K562 (cell line): ENCODE measurements around the gene NABP2. TPM values are rescaled to one million over a fixed set of nuclear protein-coding genes. Genes with fewer than 3 reads are reported as not detected.

ENCODE experiments used
- COPS2 ChIP-seq: fragments of 450-650 bp; conservative IDR thresholded peaks from 2 replicates; pipeline ENCODE4 v1.6.1; 2016; ENCODE audit warnings: mild to moderate bottlenecking, moderate library complexity
- CREB5 ChIP-seq: fragments of 250-450 bp; sonication (Bioruptor Pico); IDR thresholded peaks from 2 replicates; pipeline ENCODE4 v1.5.0; 2020; ENCODE audit warnings: mild to moderate bottlenecking
- DDX20 ChIP-seq: fragments of 450-650 bp; IDR thresholded peaks from 2 replicates; pipeline ENCODE4 v1.6.1; 2016; ENCODE audit warnings: missing genetic modification characterization, low read depth, mild to moderate bottlenecking, missing compliant biosample characterization, moderate library complexity
- ELF1 ChIP-seq: fragments of 200-800 bp; sonication (Bioruptor generic); IDR thresholded peaks from 2 replicates; pipeline ENCODE4 v1.6.1; 2016; ENCODE audit warnings: missing genetic modification characterization, missing compliant biosample characterization
- FOXO4 ChIP-seq: fragments of 450-650 bp; formaldehyde crosslinking; IDR thresholded peaks from 2 replicates; pipeline ENCODE4 v1.4.0; 2020; ENCODE audit warnings: mild to moderate bottlenecking, moderate library complexity
- HNRNPH1 ChIP-seq: fragments of 200-400 bp; formaldehyde crosslinking; optimal IDR thresholded peaks from 2 replicates; pipeline ENCODE3; 2017; ENCODE audit warnings: low read depth, mild to moderate bottlenecking, low read length, moderate library complexity
- KAT8 ChIP-seq: fragments of 450-650 bp; IDR thresholded peaks from 2 replicates; pipeline ENCODE4 v1.6.1; 2016; ENCODE audit warnings: low read depth, mild to moderate bottlenecking
- SMAD2 ChIP-seq: fragments of 150-350 bp; IDR thresholded peaks from 2 replicates; pipeline ENCODE4 v1.6.1; 2014; ENCODE audit warnings: low read depth, mild to moderate bottlenecking, low read length
- TAF1 ChIP-seq: IDR thresholded peaks from 2 replicates; pipeline ENCODE4 v1.6.1; 2011; ENCODE audit warnings: mild to moderate bottlenecking, low read length, moderate library complexity; ENCODE audit not compliant: insufficient read depth, control insufficient read depth, severe bottlenecking; ENCODE audit errors: extremely low read depth
- TCF7L2 ChIP-seq: fragments of 150-350 bp; IDR thresholded peaks from 2 replicates; pipeline ENCODE4 v1.6.1; 2016; ENCODE audit warnings: low read depth, mild to moderate bottlenecking, low read length, moderate library complexity
- THRA ChIP-seq: fragments of 450-650 bp; IDR thresholded peaks from 2 replicates; pipeline ENCODE4 v1.6.1; 2017; ENCODE audit warnings: mild to moderate bottlenecking, moderate library complexity
- VEZF1 ChIP-seq: fragments of 200-800 bp; sonication (Bioruptor generic); IDR thresholded peaks from 2 replicates; pipeline ENCODE4 v1.6.1; 2017; ENCODE audit warnings: missing genetic modification characterization, missing compliant biosample characterization
- ZNF395 ChIP-seq: fragments of 200-800 bp; sonication (Bioruptor generic); IDR thresholded peaks from 2 replicates; pipeline ENCODE4 v1.6.1; 2017; ENCODE audit warnings: missing genetic modification characterization, missing compliant biosample characterization
- ZNF644 ChIP-seq: fragments of 200-800 bp; sonication (Bioruptor generic); IDR thresholded peaks from 2 replicates; pipeline ENCODE4 v1.6.1; 2016; ENCODE audit warnings: low read depth, missing genetic modification characterization, missing compliant biosample characterization
- ZNF75A ChIP-seq: fragments of 450-650 bp; formaldehyde crosslinking; IDR thresholded peaks from 2 replicates; pipeline ENCODE4 v1.4.0; 2020; ENCODE audit warnings: mild to moderate bottlenecking
- polyA plus RNA-seq, 8 experiments: library from polyadenylated mRNA; depleted of rRNA in 4 of 8; stranded (reverse) in 5 of 8; unstranded in 3 of 8; fragments of >200 nt; fragmentation: Nextera tagmentation in 2 of 8; fragmentation: Illumina TruSeq in 1 of 8; extraction: Ambion mirVana in 2 of 8; extraction: Trizol in 1 of 8; gene quantifications; 2 replicates each; pipeline versions ENCODE4 v1.2.1 to v1.2.3, GENCODE V29; 2011 to 2014; ENCODE audit warnings: inconsistent platforms in 1 of 8, missing spikeins in 1 of 8
- total RNA-seq, 7 experiments: library from RNA; depleted of rRNA in 6 of 7; stranded (reverse); fragments of >200 nt in 6 of 7; fragmentation: Illumina TruSeq in 2 of 7; extraction: Trizol in 2 of 7; gene quantifications; 2 replicates each; pipeline versions ENCODE4 v1.2.1 to v1.2.3, GENCODE V29; 2011 to 2021; ENCODE audit warnings: low replicate concordance in 1 of 7

The NABP2 gene
- total and polyA plus RNA-seq, 9 of the 15 experiments (the other 6 are each of a cell fraction or from before 2014, with no cell fraction given) = 11.3 to 60.6 (median 43.5) TPM

- TF ChIP-seq CREB5 (CRISPR knock-in tag) = no peak
- no peak for TF ChIP-seq ZNF644 (tag)
- no peak for TF ChIP-seq THRA
- TF ChIP-seq ELF1 (tag) = peak; percentile 54
- no peak for TF ChIP-seq DDX20 (tag)
- TF ChIP-seq KAT8 = no peak
- no peak for TF ChIP-seq COPS2
- peak; percentile 7 for TF ChIP-seq VEZF1 (CRISPR knock-in tag)
- TF ChIP-seq ZNF75A (CRISPR knock-in tag) = no peak
- TF ChIP-seq ZNF395 (CRISPR knock-in tag) = no peak; the same call in 1 of the 2 replicates
- TF ChIP-seq HNRNPH1 = no peak
- no peak for TF ChIP-seq FOXO4 (CRISPR knock-in tag)
- TF ChIP-seq TCF7L2 = no peak
- no peak for TF ChIP-seq SMAD2
- peak; percentile 87 for TF ChIP-seq TAF1
Observed at GRCh38 chr12:56221757-56222530, 2.2 kb upstream of the NABP2 start, which contains the start of gene RNF41 (continued).
